SK-N-SH treated with all-trans-retinoic acid at 6 μM for 48 hours (cell line): ENCODE measurements around the gene SH3RF1.
A peak's percentile ranks its signal among the peaks of the same experiment; 100 is the strongest.

Experiments
- ATAC-seq: fragments of 200-7000 bp; cut with Tn5 transposase; 3 replicates; pipeline ENCODE4 v1.9.1; 2020; ENCODE audit warnings: mild to moderate bottlenecking, moderate library complexity
- ARNTL ChIP-seq: fragments of 450-650 bp; formaldehyde crosslinking; IDR thresholded peaks from 2 replicates; pipeline ENCODE4 v1.5.0; 2020; ENCODE audit warnings: low read depth, mild to moderate bottlenecking, moderate library complexity, borderline replicate concordance
- BACH2 ChIP-seq: fragments of 250-450 bp; sonication (Bioruptor Pico); IDR thresholded peaks from 2 replicates; pipeline ENCODE4 v1.9.0; 2021; ENCODE audit warnings: mild to moderate bottlenecking, borderline replicate concordance
- CSDC2 ChIP-seq: fragments of 250-450 bp; sonication (Bioruptor Pico); IDR thresholded peaks from 2 replicates; pipeline ENCODE4 v1.5.0; 2020; ENCODE audit warnings: mild to moderate bottlenecking, moderate library complexity
- ESRRG ChIP-seq: fragments of 250-450 bp; sonication (Bioruptor Pico); IDR thresholded peaks from 2 replicates; pipeline ENCODE4 v1.6.1; 2021; ENCODE audit warnings: mild to moderate bottlenecking
- GLIS3 ChIP-seq: fragments of 250-450 bp; sonication (Bioruptor Pico); IDR thresholded peaks from 2 replicates; pipeline ENCODE4 v1.5.0; 2020; ENCODE audit warnings: mild to moderate bottlenecking, moderate library complexity
- ISL1 ChIP-seq: fragments of 250-450 bp; sonication (Bioruptor Pico); IDR thresholded peaks from 2 replicates; pipeline ENCODE4 v2.1.2; 2022; ENCODE audit warnings: mild to moderate bottlenecking, moderate library complexity
- PPARA ChIP-seq: fragments of 250-450 bp; sonication (Bioruptor Pico); IDR thresholded peaks from 2 replicates; pipeline ENCODE4 v1.5.0; 2020; ENCODE audit warnings: mild to moderate bottlenecking, borderline replicate concordance
- RARB ChIP-seq: fragments of 250-450 bp; sonication (Bioruptor Pico); IDR thresholded peaks from 2 replicates; pipeline ENCODE4 v1.8.0; 2021; ENCODE audit warnings: mild to moderate bottlenecking, moderate library complexity
- TCF4 ChIP-seq: fragments of 250-450 bp; sonication (Bioruptor Pico); IDR thresholded peaks from 2 replicates; pipeline ENCODE4 v1.8.0; 2021; ENCODE audit warnings: mild to moderate bottlenecking, moderate library complexity, borderline replicate concordance
- TOX ChIP-seq: fragments of 250-450 bp; sonication (Bioruptor Pico); IDR thresholded peaks from 2 replicates; pipeline ENCODE4 v1.8.0; 2021; ENCODE audit warnings: mild to moderate bottlenecking, moderate library complexity, borderline replicate concordance
- ZC3H10 ChIP-seq: fragments of 250-450 bp; sonication (Bioruptor Pico); IDR thresholded peaks from 2 replicates; pipeline ENCODE4 v1.5.1; 2021; ENCODE audit warnings: mild to moderate bottlenecking, moderate library complexity
- ZFP3 ChIP-seq: fragments of 250-450 bp; sonication (Bioruptor Pico); IDR thresholded peaks from 2 replicates; pipeline ENCODE4 v1.5.0; 2020; ENCODE audit warnings: mild to moderate bottlenecking, moderate library complexity
- ZFP30 ChIP-seq: fragments of 450-650 bp; formaldehyde crosslinking; IDR thresholded peaks from 2 replicates; pipeline ENCODE4 v1.5.0; 2022; ENCODE audit warnings: mild to moderate bottlenecking, moderate library complexity
- ZNF565 ChIP-seq: fragments of 450-650 bp; formaldehyde crosslinking; conservative IDR thresholded peaks from 2 replicates; pipeline ENCODE4 v1.5.0; 2020; ENCODE audit warnings: low read depth, mild to moderate bottlenecking, moderate library complexity
- ZNF70 ChIP-seq: fragments of 450-650 bp; formaldehyde crosslinking; IDR thresholded peaks from 2 replicates; pipeline ENCODE4 v1.5.0; 2020; ENCODE audit warnings: mild to moderate bottlenecking, moderate library complexity
- ZNF8 ChIP-seq: fragments of 450-650 bp; formaldehyde crosslinking; IDR thresholded peaks from 2 replicates; pipeline ENCODE4 v1.5.0; 2020; ENCODE audit warnings: mild to moderate bottlenecking, moderate library complexity
- TF ChIP-seq, protein P1 (sequence below): fragments of 250-450 bp; sonication (Bioruptor Pico); IDR thresholded peaks from 2 replicates; pipeline ENCODE4 v1.8.0; 2021; ENCODE audit warnings: low read depth, mild to moderate bottlenecking, moderate library complexity, borderline replicate concordance
- TF ChIP-seq, protein P2 (sequence below): fragments of 250-450 bp; sonication (Bioruptor Pico); IDR thresholded peaks from 2 replicates; pipeline ENCODE4 v1.5.1; 2021; ENCODE audit warnings: mild to moderate bottlenecking, moderate library complexity
- TF ChIP-seq, protein P3 (sequence below): fragments of 250-450 bp; sonication (Bioruptor Pico); IDR thresholded peaks from 2 replicates; pipeline ENCODE4 v1.8.0; 2020; ENCODE audit warnings: mild to moderate bottlenecking, moderate library complexity, borderline replicate concordance
- TF ChIP-seq, protein P4 (sequence below): fragments of 250-450 bp; sonication (Bioruptor Pico); IDR thresholded peaks from 2 replicates; pipeline ENCODE4 v1.5.1; 2020; ENCODE audit warnings: low read depth, mild to moderate bottlenecking, moderate library complexity
- TF ChIP-seq, protein P5 (sequence below): fragments of 250-450 bp; sonication (Bioruptor Pico); IDR thresholded peaks from 2 replicates; pipeline ENCODE4 v1.5.0; 2020; ENCODE audit warnings: mild to moderate bottlenecking, moderate library complexity

SH3RF1 gene

DNA sequence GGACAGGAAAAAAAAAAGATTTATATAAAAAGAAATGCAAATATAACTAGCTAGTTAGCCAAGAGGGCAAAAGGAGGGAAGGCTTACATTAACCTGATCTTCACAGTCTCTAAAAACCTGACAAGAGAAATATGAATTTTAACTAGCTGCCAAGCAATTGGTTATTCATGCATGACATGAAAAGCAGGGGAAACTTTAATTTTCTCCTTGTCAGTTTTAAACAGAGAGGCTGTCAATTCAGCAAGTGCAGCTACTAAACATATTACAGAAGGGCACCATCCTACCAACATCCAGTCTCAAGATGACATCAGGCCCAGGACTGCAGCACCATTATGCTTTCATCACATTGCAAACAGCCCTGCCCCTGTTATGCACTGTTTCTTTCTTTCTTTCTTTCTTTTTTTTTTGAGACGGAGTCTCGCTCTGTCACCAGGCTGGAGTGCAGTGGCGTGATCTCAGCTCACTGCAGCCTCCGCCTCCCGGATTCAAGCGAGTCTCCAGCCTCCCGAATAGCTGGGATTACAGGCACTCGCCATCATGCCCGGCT, 221.8 kb downstream of the SH3RF1 start:
- TF ChIP-seq RARB = no peak
- TF ChIP-seq ISL1 (CRISPR knock-in tag) = no peak
- TF ChIP-seq, protein P1, sequence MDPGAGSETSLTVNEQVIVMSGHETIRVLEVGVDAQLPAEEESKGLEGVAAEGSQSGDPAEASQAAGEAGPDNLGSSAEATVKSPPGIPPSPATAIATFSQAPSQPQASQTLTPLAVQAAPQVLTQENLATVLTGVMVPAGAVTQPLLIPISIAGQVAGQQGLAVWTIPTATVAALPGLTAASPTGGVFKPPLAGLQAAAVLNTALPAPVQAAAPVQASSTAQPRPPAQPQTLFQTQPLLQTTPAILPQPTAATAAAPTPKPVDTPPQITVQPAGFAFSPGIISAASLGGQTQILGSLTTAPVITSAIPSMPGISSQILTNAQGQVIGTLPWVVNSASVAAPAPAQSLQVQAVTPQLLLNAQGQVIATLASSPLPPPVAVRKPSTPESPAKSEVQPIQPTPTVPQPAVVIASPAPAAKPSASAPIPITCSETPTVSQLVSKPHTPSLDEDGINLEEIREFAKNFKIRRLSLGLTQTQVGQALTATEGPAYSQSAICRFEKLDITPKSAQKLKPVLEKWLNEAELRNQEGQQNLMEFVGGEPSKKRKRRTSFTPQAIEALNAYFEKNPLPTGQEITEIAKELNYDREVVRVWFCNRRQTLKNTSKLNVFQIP (CRISPR knock-in tag) = no peak
- TF ChIP-seq ZFP3 (CRISPR knock-in tag) = no peak
- TF ChIP-seq ZNF565 (CRISPR knock-in tag) = no peak
- TF ChIP-seq PPARA (CRISPR knock-in tag) = no peak
- TF ChIP-seq, protein P2, sequence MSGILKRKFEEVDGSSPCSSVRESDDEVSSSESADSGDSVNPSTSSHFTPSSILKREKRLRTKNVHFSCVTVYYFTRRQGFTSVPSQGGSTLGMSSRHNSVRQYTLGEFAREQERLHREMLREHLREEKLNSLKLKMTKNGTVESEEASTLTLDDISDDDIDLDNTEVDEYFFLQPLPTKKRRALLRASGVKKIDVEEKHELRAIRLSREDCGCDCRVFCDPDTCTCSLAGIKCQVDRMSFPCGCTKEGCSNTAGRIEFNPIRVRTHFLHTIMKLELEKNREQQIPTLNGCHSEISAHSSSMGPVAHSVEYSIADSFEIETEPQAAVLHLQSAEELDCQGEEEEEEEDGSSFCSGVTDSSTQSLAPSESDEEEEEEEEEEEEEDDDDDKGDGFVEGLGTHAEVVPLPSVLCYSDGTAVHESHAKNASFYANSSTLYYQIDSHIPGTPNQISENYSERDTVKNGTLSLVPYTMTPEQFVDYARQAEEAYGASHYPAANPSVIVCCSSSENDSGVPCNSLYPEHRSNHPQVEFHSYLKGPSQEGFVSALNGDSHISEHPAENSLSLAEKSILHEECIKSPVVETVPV (CRISPR knock-in tag) = no peak
- ATAC-seq = no peak

DNA sequence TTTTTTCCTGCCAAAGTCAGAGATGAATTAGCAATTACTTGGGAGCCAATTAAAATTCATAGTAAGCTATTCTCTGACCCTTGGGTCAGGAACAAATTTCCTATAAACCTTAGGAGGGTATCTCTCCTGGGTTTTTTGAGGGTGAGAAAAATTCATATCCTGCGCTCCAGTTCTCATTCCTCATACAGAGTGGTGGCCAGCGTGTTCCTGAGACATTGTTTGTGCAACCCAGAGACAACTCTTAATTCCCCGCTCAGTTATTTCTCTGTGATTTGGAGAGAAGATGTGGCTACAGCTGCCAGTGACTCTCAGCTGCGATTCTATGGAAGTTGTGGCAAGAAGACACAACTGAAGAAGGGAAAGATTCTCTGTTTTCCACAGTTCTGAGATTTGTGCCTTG, 222.8 kb downstream of the SH3RF1 start:
- no peak for TF ChIP-seq PPARA (CRISPR knock-in tag)
- no peak for TF ChIP-seq ZC3H10
- TF ChIP-seq, protein P3, sequence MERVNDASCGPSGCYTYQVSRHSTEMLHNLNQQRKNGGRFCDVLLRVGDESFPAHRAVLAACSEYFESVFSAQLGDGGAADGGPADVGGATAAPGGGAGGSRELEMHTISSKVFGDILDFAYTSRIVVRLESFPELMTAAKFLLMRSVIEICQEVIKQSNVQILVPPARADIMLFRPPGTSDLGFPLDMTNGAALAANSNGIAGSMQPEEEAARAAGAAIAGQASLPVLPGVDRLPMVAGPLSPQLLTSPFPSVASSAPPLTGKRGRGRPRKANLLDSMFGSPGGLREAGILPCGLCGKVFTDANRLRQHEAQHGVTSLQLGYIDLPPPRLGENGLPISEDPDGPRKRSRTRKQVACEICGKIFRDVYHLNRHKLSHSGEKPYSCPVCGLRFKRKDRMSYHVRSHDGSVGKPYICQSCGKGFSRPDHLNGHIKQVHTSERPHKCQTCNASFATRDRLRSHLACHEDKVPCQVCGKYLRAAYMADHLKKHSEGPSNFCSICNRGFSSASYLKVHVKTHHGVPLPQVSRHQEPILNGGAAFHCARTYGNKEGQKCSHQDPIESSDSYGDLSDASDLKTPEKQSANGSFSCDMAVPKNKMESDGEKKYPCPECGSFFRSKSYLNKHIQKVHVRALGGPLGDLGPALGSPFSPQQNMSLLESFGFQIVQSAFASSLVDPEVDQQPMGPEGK = no peak
- TF ChIP-seq ZNF8 (CRISPR knock-in tag) = no peak
- TF ChIP-seq, protein P2 (CRISPR knock-in tag) = no peak
- TF ChIP-seq ZNF565 (CRISPR knock-in tag) = no peak
- TF ChIP-seq RARB = no peak
- no peak for TF ChIP-seq ZFP30 (CRISPR knock-in tag)
- TF ChIP-seq ZFP3 (CRISPR knock-in tag) = no peak
- TF ChIP-seq TOX (CRISPR knock-in tag) = no peak
- TF ChIP-seq ARNTL (CRISPR knock-in tag) = no peak
- TF ChIP-seq BACH2 (CRISPR knock-in tag) = no peak
- TF ChIP-seq ZNF70 = no peak
- TF ChIP-seq TCF4 (CRISPR knock-in tag) = no peak
- TF ChIP-seq CSDC2 (CRISPR knock-in tag) = no peak
- TF ChIP-seq, protein P4, sequence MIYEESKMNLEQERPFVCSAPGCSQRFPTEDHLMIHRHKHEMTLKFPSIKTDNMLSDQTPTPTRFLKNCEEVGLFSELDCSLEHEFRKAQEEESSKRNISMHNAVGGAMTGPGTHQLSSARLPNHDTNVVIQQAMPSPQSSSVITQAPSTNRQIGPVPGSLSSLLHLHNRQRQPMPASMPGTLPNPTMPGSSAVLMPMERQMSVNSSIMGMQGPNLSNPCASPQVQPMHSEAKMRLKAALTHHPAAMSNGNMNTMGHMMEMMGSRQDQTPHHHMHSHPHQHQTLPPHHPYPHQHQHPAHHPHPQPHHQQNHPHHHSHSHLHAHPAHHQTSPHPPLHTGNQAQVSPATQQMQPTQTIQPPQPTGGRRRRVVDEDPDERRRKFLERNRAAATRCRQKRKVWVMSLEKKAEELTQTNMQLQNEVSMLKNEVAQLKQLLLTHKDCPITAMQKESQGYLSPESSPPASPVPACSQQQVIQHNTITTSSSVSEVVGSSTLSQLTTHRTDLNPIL (CRISPR knock-in tag) = no peak
- no peak for TF ChIP-seq ISL1 (CRISPR knock-in tag)
- no peak for TF ChIP-seq GLIS3 (CRISPR knock-in tag)
- no peak for ATAC-seq

DNA sequence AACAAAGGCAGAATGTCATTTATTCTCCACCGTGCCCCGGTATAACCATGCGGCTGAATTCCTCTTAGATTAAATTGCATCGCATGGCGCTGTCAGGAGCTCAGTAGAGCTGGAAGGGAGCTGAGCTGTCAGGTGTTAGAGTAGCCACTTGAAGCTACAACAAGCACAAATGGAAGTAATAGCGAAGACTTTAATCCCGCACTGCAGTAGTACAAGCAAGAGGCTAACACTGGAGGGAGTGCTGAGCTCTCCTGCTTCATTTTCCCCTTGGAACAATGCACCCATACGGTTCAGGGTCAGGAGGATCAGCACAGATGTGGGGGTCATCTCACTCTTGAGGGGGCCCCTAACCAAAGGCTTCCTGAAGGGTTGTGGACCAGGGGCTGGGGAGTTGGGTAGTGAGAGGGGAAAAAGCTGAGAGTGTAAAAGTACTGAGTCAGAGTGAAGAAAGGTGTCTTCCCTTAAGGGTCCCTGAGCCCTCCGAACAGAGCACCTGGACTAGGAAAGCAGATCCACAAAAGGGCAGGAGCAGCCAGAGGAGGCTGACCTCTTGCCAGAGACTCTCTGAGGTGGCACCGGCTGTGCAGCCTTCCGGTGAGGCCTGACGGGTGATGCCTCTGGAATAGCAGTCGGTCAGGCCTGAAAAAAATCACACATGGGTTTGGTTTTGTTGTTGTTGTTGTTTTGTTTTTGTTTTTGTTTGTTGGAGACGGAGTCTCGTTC, 224.7 kb downstream of the SH3RF1 start:
- peak; percentile 44; the same call in 1 of the 3 replicates for ATAC-seq
- TF ChIP-seq, protein P5, sequence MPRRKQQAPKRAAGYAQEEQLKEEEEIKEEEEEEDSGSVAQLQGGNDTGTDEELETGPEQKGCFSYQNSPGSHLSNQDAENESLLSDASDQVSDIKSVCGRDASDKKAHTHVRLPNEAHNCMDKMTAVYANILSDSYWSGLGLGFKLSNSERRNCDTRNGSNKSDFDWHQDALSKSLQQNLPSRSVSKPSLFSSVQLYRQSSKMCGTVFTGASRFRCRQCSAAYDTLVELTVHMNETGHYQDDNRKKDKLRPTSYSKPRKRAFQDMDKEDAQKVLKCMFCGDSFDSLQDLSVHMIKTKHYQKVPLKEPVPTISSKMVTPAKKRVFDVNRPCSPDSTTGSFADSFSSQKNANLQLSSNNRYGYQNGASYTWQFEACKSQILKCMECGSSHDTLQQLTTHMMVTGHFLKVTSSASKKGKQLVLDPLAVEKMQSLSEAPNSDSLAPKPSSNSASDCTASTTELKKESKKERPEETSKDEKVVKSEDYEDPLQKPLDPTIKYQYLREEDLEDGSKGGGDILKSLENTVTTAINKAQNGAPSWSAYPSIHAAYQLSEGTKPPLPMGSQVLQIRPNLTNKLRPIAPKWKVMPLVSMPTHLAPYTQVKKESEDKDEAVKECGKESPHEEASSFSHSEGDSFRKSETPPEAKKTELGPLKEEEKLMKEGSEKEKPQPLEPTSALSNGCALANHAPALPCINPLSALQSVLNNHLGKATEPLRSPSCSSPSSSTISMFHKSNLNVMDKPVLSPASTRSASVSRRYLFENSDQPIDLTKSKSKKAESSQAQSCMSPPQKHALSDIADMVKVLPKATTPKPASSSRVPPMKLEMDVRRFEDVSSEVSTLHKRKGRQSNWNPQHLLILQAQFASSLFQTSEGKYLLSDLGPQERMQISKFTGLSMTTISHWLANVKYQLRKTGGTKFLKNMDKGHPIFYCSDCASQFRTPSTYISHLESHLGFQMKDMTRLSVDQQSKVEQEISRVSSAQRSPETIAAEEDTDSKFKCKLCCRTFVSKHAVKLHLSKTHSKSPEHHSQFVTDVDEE (CRISPR knock-in tag) = no peak
- TF ChIP-seq ZFP3 (CRISPR knock-in tag) (no peak), ZFP30 (CRISPR knock-in tag) (no peak), RARB (no peak), ARNTL (CRISPR knock-in tag) (no peak), TOX (CRISPR knock-in tag) (no peak), ESRRG (CRISPR knock-in tag) (no peak)
- TF ChIP-seq, protein P4 (CRISPR knock-in tag) = no peak
- TF ChIP-seq, protein P1 (CRISPR knock-in tag) = no peak
